Hepatocyte (in vitro differentiated cells): Measurements from ENCODE around the gene SPINT2. TPM values are rescaled to one million over a fixed set of nuclear protein-coding genes. Genes with fewer than 3 reads are reported as not detected.

Source experiments
- DNase-seq: peaks from one replicate; pipeline ENCODE4 v3.0.0-alpha.2; 2016; ENCODE audit warnings: low spot score
- H2AFZ ChIP-seq: fragments of 200-600 bp; sonication (generic); 2 replicates; pipeline ENCODE4 v1.6.0; 2016; ENCODE audit warnings: antibody characterized with exemption, mild to moderate bottlenecking
- H3K27ac ChIP-seq: fragments of 200-600 bp; sonication (generic); 2 replicates; pipeline ENCODE4 v1.5.1; 2016; ENCODE audit warnings: mild to moderate bottlenecking
- H3K27me3 ChIP-seq: fragments of 200-600 bp; sonication (generic); 2 replicates; pipeline ENCODE4 v1.6.1; 2016
- H3K36me3 ChIP-seq: fragments of 200-600 bp; sonication (generic); replicated peaks from 2 replicates; pipeline ENCODE4 v1.5.1; 2016; ENCODE audit warnings: low read depth; ENCODE audit not compliant: insufficient read depth
- H3K4me1 ChIP-seq: fragments of 200-600 bp; sonication (generic); 2 replicates; pipeline ENCODE4 v1.5.1; 2016; ENCODE audit warnings: mild to moderate bottlenecking, moderate library complexity; ENCODE audit not compliant: insufficient read depth
- H3K4me2 ChIP-seq: fragments of 200-600 bp; sonication (generic); 2 replicates; pipeline ENCODE4 v1.6.0; 2016
- H3K4me3 ChIP-seq: fragments of 200-600 bp; sonication (generic); 2 replicates; pipeline ENCODE4 v1.5.1; 2016; ENCODE audit warnings: mild to moderate bottlenecking
- H3K79me2 ChIP-seq: fragments of 200-600 bp; sonication (generic); 2 replicates; pipeline ENCODE4 v1.6.0; 2017; ENCODE audit warnings: mild to moderate bottlenecking
- H3K9me2 ChIP-seq: fragments of 200-600 bp; sonication (generic); replicated peaks from 2 replicates; pipeline ENCODE4 v1.6.0; 2017; ENCODE audit warnings: mild to moderate bottlenecking; ENCODE audit not compliant: insufficient read depth
- H3K9me3 ChIP-seq: fragments of 200-600 bp; sonication (generic); 2 replicates; pipeline ENCODE4 v1.5.1; 2016; ENCODE audit warnings: low read depth, mild to moderate bottlenecking
- H4K20me1 ChIP-seq: fragments of 200-600 bp; sonication (generic); 2 replicates; pipeline ENCODE4 v1.6.0; 2016; ENCODE audit warnings: mild to moderate bottlenecking; ENCODE audit not compliant: insufficient read depth, poor library complexity, severe bottlenecking
- EZH2 ChIP-seq: fragments of 200-600 bp; sonication (generic); IDR thresholded peaks from 2 replicates; pipeline ENCODE4 v1.6.1; 2016; ENCODE audit warnings: antibody characterized with exemption, mild to moderate bottlenecking, borderline replicate concordance
- EZH2phosphoT487 ChIP-seq: fragments of 200-600 bp; sonication (generic); IDR thresholded peaks from one replicate; pipeline ENCODE4 v1.6.1; 2018; ENCODE audit warnings: antibody characterized with exemption, mild to moderate bottlenecking, low read depth, moderate library complexity; ENCODE audit not compliant: unreplicated experiment, severe bottlenecking
- whole genome bisulfite sequencing: methylation state at CpG from one replicate; pipeline ENCODE4 v1.1.6; 2016; ENCODE audit warnings: low lambda C conversion rate; ENCODE audit errors: missing lambda C conversion rate; 5-methylcytosine and 5-hydroxymethylcytosine counted together
- polyA plus RNA-seq: library from polyadenylated mRNA; unstranded; fragments of >200 nt; fragmentation: Nextera tagmentation; extraction: Ambion mirVana; gene quantifications from 2 replicates; pipeline ENCODE4 v1.2.1, GENCODE V29; 2016
- total RNA-seq: library from RNA; depleted of rRNA; stranded (reverse); fragments of >200 nt; gene quantifications from 2 replicates; pipeline ENCODE4 v1.2.3, GENCODE V29; 2014
- TF ChIP-seq, protein P1 (sequence below): fragments of 200-600 bp; sonication (generic); IDR thresholded peaks from 2 replicates; pipeline ENCODE4 v1.5.1; 2016; ENCODE audit warnings: antibody characterized with exemption, mild to moderate bottlenecking; ENCODE audit not compliant: poor library complexity

Gene SPINT2
- total and polyA plus RNA-seq, 2 experiments from 2014 or later, result 508 to 834 TPM

DNA sequence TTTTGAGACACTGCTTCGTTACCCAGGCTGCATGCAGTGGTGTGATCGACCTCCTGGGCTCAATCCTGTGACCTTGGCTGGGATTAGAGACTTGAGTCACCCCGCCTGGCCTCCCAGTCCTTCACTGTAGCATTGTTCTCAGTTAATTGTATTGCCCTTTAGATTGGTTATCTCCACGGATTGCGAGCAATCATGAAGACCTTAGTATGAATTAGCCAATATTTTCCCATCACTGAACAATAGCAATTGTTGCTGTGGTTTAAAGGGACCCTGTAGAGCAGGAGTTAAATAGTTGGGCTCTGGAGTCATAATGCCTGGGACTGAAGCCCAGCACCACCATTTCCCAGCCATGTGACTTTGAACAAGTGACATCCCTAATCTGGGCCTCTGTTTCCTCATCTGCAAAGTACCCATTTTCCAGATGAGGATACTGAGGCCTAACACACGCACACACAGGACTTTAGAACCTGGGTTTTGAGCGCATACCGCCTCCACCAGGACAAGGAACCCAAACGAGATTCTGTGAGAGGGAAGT is 16.6 kb upstream of the SPINT2 start:
- H3K4me1 ChIP-seq, result peaks cover 33% of the 10 kb centered on the region
- no peak overlapping the region for H3K4me2 ChIP-seq
- WGBS, result 78% methylated on average over 9 of the region's 9 CpGs
- no peak overlapping the region for H2AFZ ChIP-seq
- no peak for DNase-seq
- H4K20me1 ChIP-seq, result no peaks in the 10 kb centered on the region
- H3K36me3 ChIP-seq, result no peaks in the 10 kb centered on the region
- H3K27ac ChIP-seq, result peak overlapping the region; percentile 69
- no peaks in the 10 kb centered on the region for H3K27me3 ChIP-seq
- H3K79me2 ChIP-seq, result no peaks in the 10 kb centered on the region
- H3K4me3 ChIP-seq, result no peak overlapping the region
- no peaks in the 10 kb centered on the region for H3K9me3 ChIP-seq
- TF ChIP-seq EZH2, result no peak
- TF ChIP-seq, protein P1, sequence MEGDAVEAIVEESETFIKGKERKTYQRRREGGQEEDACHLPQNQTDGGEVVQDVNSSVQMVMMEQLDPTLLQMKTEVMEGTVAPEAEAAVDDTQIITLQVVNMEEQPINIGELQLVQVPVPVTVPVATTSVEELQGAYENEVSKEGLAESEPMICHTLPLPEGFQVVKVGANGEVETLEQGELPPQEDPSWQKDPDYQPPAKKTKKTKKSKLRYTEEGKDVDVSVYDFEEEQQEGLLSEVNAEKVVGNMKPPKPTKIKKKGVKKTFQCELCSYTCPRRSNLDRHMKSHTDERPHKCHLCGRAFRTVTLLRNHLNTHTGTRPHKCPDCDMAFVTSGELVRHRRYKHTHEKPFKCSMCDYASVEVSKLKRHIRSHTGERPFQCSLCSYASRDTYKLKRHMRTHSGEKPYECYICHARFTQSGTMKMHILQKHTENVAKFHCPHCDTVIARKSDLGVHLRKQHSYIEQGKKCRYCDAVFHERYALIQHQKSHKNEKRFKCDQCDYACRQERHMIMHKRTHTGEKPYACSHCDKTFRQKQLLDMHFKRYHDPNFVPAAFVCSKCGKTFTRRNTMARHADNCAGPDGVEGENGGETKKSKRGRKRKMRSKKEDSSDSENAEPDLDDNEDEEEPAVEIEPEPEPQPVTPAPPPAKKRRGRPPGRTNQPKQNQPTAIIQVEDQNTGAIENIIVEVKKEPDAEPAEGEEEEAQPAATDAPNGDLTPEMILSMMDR, result no peak
- no peak for TF ChIP-seq EZH2phosphoT487
- H3K9me2 ChIP-seq, result no peaks in the 10 kb centered on the region

DNA sequence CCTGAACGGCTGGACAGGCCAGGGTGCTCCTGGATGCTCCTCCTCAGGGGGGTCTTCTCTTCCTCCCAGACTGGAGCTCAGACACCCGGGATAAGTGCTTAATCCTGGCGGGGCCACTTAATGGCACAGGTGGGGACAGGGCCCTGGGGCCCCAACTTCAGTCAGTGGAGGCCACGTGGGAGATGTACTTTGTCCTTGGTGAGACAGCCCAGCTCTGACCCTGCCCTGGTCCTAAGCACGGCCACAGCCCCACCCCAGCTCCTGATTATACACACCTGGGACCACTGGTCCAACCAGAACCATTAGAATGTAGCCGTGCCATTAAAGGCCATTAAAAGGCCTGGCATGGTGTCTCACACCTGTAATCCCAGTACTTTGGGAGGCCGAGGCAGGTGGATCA is 16.0 kb upstream of the SPINT2 start:
- WGBS, result 80% methylated on average over 7 of the region's 7 CpGs
- Histone ChIP-seq H3K79me2 (peaks cover 3% of the 10 kb centered on the region), H2AFZ (no peak overlapping the region), H4K20me1 (no peaks in the 10 kb centered on the region), H3K36me3 (no peaks in the 10 kb centered on the region), H3K9me2 (no peaks in the 10 kb centered on the region), H3K9me3 (no peaks in the 10 kb centered on the region), H3K4me2 (no peak overlapping the region), H3K4me3 (no peak overlapping the region), H3K27ac (peak overlapping the region; percentile 69), H3K4me1 (peaks cover 39% of the 10 kb centered on the region), H3K27me3 (no peaks in the 10 kb centered on the region)
- no peak for DNase-seq
- TF ChIP-seq, protein P1, result no peak
- TF ChIP-seq EZH2phosphoT487 (no peak), EZH2 (no peak)

DNA sequence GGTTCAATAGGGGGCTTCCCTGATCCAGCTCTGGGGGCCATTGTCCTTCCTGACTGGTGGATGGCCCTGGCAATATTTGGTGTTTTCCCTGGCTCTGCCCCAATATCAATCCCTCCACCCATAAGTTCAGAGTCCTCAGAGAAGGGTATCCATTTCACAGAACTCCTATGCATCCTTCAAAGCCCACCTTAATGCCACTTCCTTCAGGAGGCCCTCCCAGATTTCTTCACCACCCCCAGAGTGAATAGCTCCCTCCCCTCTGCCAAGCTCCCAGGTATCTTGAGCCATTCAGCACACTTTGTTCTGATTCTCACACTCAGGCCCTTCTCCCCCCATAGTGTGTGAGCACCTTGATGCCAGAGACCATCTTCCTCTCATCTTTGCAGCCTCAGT is 13.9 kb upstream of the SPINT2 start:
- H3K9me3 ChIP-seq, result no peaks in the 10 kb centered on the region
- peaks cover 15% of the 10 kb centered on the region for H3K79me2 ChIP-seq
- no peak overlapping the region for H2AFZ ChIP-seq
- no peaks in the 10 kb centered on the region for H3K27me3 ChIP-seq
- no peak for DNase-seq
- no peaks in the 10 kb centered on the region for H4K20me1 ChIP-seq
- H3K36me3 ChIP-seq, result no peaks in the 10 kb centered on the region
- H3K4me1 ChIP-seq, result peaks cover 56% of the 10 kb centered on the region
- peak overlapping the region; percentile 71 for H3K4me2 ChIP-seq
- no peaks in the 10 kb centered on the region for H3K9me2 ChIP-seq
- H3K4me3 ChIP-seq, result no peak overlapping the region
- TF ChIP-seq EZH2phosphoT487 (no peak), EZH2 (no peak)
- TF ChIP-seq, protein P1, result no peak
- H3K27ac ChIP-seq, result peak overlapping the region; percentile 97
